DMS53 treated with DMSO at 0.1 percent for 48 hours (cell line): Measurements from ENCODE around the gene C2orf66.

ENCODE experiments used
- DNase-seq: peaks from one replicate; lab custom pipeline; 2025; ENCODE audit not compliant: unreplicated experiment; lab: John Stamatoyannopoulos, UW

C2orf66 gene

DNA sequence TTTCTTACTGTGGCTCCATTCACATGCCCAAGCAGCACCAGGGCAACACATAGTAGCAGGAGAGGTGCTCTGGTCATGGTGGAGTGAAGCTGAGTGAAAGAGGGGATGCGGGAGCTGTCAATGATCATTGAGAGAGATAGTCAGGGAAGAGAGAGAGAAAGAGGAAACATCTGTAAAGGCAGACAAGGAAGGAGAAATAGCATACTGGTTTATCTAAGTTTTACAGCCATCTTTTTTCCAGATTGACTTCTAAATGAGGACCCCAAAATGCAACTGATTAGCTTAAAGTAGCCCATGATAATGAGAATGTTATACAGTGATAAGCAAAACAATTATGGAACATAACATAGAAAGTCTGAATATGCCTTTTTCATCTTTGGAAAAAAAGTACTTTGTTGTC, at the start of gene C2orf66:
TSS of gene C2orf66 (minus strand) at position 96 of the 400 bp plus-strand sequence. CDS start at position 77, 19 bp downstream.
- no peak for DNase-seq

DNA sequence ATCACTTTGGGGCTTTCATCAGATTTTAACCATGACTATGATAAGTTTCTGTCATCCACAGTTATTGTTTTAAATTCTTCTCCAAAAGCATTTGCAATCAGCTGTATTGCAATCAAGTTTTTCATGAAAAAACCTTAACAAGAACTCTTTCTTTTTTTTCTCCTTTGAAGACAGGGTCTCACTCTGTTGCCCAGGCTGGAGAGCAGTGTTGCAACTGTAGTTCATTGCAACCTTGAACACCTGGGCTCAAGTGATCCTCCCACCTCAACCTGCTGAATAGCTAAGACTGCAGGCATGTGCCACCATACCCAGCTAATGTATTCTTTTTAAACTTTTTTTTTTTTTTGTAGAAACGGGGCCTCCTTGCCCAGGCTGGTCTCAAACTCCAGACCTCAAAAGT, 45.5 kb upstream of the C2orf66 start:
- DNase-seq, result no peak

DNA sequence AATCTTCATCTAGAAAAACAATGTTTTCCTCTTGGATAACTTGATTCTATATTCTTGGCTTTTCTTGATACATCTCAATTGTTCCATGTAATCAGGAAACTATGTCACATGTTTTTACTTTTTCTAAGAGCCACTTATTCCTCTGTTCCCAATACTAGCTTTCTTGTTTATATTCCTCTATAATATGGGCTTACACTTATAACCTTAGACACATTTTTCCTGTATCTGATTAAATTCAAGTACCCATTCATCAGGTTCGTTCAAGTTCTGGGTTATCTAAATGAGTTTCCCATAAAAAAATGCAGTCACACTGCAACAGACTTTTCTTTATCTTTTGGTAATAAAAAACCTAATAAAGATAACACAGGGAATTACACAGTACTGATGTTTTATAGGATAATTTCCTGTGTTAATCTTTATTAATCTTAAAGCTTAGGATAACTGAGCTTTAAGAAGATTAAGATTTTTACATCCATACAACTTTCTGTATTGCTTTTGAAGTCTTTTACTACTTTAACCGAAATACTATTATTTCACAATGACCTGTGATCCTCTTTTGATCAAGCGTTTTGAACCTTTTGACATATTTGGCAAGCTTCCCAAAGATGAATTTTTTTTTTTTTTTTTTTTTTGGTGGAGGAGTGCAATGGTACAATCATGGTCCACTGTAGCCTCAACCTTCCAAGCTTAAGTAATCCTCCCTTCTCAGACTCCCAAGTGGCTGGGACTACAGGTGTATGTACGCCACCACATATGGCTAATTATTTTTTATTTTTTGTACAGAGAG, 44.3 kb upstream of the C2orf66 start:
- no peak for DNase-seq

DNA sequence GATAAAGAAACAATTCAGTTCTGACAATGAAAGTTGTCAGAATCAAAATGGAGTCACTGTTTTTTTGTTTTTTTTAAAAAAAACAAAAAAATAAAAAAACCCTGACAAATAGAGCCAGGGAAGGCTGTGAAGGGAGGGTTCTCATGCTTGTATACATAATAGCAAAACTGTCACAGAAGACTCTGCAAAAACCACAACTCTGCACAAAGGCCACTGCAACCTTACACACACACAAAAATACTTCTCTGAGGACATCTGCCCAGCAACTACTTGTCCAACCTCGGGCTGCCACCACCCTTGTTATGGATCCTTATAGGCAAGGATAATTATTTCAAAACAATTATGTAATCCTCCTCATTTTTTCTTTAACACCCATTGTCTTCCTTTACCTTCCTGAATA, 41.9 kb upstream of the C2orf66 start:
- DNase-seq, result no peak

DNA sequence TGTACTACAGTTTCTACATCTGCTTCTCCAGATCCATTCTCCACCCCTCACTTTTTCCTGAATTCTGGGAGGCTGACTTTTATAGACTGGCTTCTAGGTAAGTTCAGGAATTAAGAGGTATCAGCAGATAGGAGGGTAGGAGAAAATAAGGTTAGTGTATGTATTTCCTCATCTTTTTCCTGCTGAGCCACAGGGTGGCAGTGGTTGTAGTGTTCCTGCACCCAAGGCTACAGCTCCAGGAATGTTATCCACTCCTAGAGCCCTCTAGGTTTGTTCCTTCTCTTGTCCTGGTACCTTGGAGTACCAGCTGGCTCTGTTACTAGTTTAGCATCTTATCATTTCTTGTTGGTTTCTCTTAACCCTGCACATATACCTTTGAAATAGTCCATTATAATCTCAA, 40.7 kb upstream of the C2orf66 start:
- peak; percentile 4 for DNase-seq

DNA sequence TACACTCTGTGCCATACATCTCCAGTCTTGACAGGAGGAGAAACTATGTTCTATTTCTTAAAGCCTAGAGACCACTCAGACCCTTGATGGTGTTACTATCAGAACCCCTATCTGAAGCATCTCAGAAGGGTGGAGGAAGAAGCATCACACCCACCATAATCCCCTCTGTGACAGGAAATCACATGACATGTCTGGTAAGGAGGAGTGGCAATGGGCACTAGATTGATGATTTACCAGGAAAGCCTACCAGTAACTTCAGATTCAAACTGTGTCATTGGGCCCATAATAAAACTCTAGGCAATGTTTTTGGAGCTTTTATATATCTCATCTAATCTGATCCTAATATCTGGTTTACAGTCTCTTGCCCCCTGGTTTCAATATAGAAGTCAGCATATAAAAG, 37.1 kb upstream of the C2orf66 start:
- DNase-seq, result no peak

DNA sequence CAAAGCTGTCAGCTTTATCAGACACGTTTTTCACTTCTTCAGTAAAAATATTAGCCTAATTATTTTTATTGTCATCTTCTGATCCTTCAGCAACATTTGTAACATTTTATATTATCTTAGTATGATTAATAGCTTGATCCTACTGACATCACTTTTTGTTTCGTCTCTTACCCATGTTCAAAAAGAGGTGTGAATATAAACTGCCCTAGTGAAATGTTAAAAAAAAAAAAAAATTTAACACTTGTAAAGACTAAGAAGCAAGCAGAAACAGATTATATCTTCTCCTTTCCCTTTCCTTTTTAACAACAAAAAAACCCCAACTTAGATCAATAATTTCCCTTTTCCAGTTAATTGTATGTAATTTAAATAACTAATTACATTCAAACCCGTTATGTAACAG, 36.2 kb upstream of the C2orf66 start:
- no peak for DNase-seq

DNA sequence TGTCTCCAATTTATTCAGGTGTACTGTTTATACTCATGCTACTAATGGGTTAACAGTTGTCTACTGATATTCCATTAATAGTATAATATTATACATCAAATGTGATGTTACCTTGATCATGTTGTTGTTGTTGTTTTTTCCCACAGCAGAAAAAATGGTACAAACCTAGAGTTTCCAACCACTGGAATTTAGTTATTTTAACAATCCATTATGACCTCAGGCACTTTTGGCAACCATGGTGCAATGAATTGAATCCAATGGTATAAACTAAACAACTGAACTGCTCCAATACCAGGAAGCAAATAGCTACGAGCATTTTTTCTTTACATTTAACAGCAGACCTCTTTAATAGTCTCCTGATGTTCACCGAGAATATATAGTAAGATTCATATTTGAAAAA, 31.0 kb upstream of the C2orf66 start:
- no peak for DNase-seq

DNA sequence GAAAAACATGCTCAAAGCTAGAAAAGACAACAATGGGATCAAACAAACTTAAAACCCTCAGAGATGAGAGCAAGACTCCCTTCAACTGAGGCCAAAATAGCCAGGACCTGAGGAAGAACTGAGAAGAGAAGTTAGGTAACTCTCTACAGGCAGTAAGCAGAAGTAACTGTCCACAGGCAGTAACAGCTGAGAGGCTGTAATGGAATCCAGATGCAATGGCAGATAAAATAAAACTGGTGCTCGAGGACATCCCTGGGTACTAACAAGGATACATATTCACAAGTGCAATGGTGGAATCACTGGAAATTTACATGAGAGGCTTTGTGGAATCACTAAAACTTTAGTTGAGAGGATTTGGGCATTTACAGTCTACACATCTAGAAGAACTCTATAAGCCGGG, 30.4 kb upstream of the C2orf66 start:
- DNase-seq, result no peak

DNA sequence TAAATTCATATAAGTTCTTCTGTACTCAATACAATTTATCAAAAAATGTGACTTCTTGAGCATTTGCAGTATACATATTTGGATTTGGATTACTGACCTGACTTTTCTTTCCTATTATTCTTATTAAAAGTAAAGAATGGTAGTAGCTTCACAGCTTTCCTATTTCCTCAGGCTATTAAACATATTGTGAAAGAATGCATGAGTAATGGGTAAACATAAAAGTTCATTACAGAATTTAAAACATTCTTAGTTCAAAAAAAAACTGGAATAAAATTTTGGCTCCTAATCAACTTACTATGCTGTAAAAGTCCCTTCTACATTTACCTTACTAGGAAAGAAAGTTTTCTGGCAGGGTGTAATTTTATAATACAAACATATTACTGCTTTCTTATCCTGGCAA, 27.3 kb upstream of the C2orf66 start:
- DNase-seq, result no peak

DNA sequence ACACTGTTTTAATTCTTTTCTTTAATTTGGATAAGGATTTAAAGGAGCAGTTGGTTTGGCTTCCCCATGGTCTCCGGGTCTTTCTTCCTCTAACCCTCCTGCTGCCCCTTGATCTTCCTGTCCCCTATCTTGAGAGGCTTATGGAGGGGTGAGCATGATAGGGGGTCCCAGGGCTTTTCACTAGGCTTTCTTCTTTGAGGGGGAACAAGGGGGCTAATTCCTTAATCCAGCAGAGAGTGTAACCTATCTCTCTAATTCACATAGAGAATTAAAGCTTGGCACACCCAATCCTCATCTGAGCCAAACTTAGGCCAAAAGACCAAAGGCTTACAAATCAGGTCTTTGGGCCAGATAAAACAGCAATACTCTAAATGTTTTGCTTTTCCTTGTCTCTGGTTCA, 21.5 kb upstream of the C2orf66 start:
- DNase-seq, result no peak

DNA sequence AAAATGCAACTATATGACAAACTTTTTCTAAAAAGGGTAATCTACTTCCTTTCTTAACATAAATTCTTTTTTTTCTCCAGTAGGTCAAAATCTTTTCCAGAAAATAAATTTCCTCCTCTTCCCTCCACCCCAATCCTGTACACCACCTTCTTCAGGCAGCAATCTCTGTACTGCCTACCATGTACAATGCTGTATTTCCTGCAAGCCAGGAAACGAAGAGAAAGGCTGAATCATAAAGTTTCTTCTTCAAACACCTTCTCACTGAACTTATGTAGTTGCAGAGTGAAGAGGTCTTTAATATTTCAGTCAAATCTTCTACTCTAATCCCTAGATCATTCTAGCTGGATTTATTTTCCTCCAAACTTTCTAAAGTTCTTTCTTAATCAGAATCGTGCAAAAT, 18.2 kb upstream of the C2orf66 start:
- no peak for DNase-seq

DNA sequence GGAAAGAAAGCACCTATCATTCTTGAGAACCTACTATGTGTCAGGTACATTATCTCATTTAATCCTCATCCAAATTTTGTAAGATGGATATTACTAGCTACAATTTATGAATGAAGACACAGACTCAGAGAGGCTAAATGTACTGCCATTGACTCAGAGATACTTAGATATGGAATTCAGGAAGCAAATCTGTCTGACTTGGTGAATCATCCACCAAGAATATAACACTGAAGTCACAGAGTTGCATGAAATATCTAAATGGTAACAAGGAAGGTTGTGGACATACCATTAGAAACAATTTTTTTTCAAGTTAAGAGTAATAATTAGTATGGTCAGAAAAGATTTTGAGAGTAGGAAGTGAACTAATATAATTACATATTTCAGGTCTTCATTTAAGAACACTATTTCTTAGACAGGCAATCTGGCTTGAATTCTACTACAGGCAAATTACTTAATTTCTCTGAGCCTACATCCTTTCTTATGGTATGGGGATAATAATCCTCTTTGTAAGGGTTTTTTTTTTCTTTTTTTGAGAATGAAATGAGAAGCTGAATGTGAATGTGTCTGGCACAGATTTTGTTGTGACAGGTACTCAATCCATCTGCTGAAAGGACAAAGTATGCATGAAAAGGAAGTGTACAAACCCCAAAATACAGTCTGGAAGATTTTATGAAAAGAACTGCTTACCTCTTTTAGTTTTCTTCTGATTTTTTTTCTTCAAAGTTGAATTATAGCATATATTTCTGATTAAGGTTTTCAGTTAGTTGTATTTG, 14.8 kb upstream of the C2orf66 start:
- no peak for DNase-seq

DNA sequence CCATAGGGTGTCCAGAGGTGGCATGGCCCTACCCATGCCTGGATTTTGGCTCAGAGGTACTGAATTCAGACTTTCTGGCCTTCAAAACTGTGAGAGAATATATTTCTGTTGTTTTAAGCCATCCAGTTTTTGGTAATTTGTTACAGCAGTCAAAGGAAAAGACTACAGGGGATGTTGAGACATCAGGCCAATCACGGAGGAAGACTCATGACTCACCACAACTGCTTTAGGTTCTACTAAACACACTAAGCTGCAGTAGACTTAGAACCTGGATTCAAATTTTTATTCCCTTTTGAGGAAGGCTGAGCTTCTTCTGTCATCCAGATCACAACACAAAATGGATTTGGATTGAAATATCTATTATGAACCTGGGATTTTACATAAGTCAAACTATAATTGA, 12.0 kb upstream of the C2orf66 start:
- DNase-seq, result no peak

DNA sequence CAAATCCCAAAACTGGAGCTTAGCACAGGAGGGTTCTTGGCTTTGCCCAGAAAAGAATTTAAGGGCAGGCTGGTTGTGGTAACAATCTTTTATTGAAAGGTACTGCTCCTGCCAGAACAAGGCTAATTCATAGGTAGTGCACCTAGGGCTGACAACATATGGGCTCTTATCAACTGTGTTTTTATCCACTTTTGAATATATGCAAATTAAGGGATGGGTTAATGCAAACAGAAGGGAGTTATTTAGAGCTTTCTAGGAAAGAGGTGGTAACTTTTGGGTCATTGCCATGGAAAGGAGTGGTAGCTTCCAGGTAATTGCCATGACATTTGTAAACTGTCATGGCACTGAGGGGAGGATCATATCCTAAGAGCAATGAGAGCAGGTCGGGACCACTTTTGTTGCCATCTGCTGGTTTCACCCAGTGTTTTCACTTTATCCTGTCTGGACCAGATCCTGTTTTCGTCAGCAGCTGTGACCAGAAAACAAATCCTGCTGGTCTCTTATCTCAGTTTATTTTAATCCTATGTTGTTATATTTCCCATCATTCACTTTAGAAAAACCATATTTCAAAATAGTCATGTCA, 981 bp downstream of the C2orf66 start:
- no peak for DNase-seq

DNA sequence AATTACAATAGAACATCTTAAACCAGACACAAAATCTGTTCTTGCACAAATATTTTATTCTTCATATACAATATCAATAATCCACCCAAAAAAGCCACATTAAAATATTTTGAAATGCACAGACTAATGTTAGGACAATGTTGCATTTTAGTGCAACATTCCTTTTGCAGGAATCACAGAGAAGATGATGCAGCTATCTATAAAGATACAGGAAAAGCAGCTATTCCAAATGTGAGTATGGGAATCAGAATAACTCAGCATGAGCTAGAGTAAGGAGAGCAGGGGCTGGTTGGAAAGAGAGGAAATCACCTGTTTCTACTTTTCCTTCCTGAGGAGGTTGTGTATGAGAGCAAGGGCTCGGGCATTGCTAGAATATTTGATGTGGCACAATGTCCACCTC, 4.8 kb downstream of the C2orf66 start:
- DNase-seq, result no peak

DNA sequence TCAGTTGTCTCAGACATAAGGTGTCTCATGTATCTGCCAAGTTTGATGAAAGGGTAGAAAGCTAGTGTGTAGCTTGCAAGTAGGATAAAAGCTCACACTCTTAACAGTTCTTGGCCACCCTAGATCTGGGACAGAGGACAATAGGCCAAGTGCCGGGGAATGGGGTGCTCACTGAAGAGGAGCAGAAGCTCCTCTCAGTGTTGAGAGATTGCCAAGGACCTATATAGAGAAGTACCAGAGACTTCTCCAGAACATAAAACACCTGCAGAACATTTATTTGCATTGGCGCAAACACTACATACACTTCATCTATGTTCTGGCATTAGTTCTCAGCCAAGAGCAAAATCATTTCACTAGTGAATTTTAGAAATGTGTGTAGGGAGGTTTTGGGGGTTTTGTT, 6.8 kb downstream of the C2orf66 start:
- DNase-seq, result no peak

DNA sequence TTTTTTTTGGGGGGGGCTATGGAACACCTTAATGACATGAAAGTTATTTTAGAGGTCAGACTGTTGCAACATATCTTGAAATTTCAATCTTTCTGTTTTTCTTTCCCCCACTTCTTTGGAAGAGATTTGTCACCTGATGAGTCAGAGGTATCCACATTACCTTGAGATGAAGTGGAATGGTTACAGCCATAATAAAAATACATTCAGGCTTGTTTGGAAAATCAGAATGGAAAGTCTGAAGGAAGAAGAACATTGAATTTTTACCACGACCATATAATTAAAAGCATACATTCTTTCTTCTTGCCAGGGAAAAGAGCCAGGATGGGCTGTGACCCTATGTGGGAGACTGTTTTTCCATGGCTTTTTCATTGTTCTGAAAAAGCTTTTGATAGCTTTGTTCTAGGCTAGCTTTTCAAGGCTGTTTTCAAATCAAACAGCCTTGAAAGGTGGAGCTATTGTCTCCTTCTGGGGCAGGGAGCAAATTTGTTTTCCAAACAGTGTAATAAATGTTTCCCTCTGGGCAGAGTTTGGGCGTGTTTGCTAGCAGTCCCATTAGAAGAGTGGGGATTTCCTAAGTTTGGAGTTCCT, 7.4 kb downstream of the C2orf66 start:
- DNase-seq, result no peak

DNA sequence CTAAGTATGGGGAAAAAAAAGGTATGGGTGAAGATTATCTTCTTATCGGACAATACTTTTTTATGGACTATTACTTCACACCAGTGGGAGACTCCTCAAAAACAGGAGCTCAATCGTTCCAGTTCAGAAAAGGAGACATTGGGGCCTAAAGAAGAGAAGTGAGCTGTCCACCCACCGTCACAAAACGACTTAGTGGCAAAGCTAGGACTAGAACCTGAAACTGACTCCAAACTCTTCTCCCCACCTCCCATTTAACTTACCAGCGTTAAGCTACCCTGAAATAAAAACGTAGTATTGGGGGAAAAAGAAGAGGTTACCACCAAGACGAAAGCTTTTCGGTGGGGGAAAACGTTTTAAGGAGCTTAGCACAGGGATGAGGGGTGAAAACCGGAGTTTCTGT, 10.2 kb downstream of the C2orf66 start:
- no peak for DNase-seq

DNA sequence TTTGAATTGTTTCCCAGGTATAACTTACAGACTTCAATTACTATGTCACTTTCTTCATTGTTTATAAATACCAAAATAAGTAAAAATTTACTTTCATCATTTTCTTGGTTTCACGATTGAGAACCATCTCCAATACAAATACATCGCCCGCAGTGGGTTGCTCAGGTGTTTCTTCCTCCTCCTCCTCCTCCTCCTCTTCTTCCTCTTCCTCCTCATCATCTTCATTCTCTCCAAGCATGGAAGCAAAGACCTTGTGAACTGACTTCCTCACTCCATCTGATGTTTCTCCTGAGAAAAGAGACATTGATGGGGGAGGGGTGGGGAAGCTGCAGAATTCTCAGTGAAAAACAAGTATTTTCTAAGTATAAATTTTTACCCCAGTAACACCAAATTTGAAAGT, 16.3 kb downstream of the C2orf66 start:
- DNase-seq, result no peak

DNA sequence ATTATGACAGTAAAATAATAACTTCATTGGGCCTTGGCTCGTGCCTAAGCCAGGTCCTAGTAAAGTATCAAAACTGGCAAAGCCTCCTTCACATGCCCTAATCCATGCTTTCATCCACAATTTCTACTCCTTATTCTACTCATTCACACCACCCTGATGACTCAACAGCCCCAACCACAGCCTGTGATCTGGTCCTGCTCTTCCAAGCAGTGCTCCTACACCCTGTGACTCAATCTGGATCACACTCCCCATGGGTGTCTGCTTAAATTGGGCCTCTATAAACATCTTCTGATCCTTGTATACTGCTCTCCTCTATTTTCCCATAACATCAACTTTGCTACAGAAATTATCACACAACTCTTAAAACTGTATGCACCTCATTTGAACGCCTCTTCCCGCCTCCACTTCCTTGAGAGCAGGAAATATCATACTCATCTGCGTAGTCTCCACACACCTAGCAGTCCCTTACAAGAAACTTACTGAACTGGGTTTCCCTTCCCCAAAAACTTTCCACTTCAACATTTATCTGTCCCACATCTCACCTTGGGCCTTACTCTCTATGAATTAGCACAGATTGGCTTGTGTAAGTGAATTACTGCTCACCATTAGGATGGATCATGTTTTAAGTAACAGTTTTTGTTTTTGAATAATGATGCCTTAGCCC, 25.6 kb downstream of the C2orf66 start:
- DNase-seq, result no peak
